Measurements from ENCODE around the gene MED28. TPM values are rescaled to one million over a fixed set of nuclear protein-coding genes. Genes with fewer than 3 reads are reported as not detected.
"Not testable (repeated sequence)": the region's sequence is repeated elsewhere in the genome, so short reads cannot be mapped to it uniquely, and the experiment has no call there.

MED28 gene
- total RNA-seq, 5 donors from 2014 or later (not counting 1 experiment from before 2014, with no cell fraction given): 50.6 to 75.5 (median 66.2) TPM

- CTCF ChIA-PET: no interaction called here
- POLR2A ChIA-PET: no interaction called here
Observed at GRCh38 chr4:17650406-17650805, 36.0 kb downstream of the MED28 start.

DNA sequence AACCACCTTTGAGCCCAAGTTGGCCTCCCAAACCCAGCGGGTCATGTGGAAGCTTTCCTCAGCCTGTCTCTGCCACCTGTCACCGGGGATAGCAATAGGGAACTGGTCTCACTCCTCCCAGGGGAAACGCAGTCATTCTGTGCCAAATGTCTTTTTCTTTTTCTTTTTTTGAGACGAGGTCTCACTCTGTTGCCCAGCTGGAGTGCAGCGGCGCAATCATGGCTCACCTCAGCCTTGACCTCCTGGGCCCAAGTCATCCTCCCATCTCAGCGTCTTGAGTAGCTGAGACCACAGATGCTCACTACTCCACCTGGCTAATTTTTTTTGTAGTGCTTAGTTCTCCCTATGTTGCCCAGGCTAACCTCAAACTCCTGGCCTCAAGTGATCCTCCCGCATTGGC is 40.3 kb downstream of the MED28 start:
- H3K9me3 Mint-ChIP-seq: no peaks in the 10 kb centered on the region
- H3K27ac Mint-ChIP-seq: no peak overlapping the region
- no peaks in the 10 kb centered on the region for H3K36me3 Mint-ChIP-seq
- no peaks in the 10 kb centered on the region for H3K36me3 ChIP-seq (ENCODE audit: control insufficient read depth in 2 of 2, extremely low read depth in 1 of 2, insufficient read depth in 1 of 2, low read length in 1 of 2)
- H3K27me3 Mint-ChIP-seq: peaks cover 2 to 4% of the 10 kb centered on the region in 2 donors
- H3K27ac ChIP-seq (ENCODE audit: low read length): no peak overlapping the region
- peaks cover 8 to 21% of the 10 kb centered on the region in 2 experiments for H3K4me1 ChIP-seq (ENCODE audit: control insufficient read depth in 1 of 2, extremely low read depth in 1 of 2, insufficient read depth in 2 of 2, low read length in 2 of 2)
- H3K27me3 ChIP-seq (replicated peaks in 1 of 2; ENCODE audit: control insufficient read depth in 2 of 2, extremely low read depth in 1 of 2, insufficient read depth in 2 of 2, low read length in 1 of 2): peaks cover 0 to 22% of the 10 kb centered on the region in 2 experiments
- DNase-seq (no peak), ATAC-seq (replicated peaks in 1 of 4) (no peak)
- H3K4me3 ChIP-seq (ENCODE audit: control insufficient read depth in 1 of 2, extremely low read depth in 1 of 2, low read length in 1 of 2): no peak overlapping the region
- H3K4me3 Mint-ChIP-seq: no peak overlapping the region
- 76% methylated on average over 8 of the region's 8 CpGs for WGBS (ENCODE audit: insufficient coverage)
- ChIA-PET CTCF (no interaction called here), POLR2A (no interaction called here)
- no peaks in the 10 kb centered on the region for H3K9me3 ChIP-seq
- peaks cover 14 to 33% (median 15%) of the 10 kb centered on the region in 3 donors for H3K4me1 Mint-ChIP-seq

More at GRCh38 chr4:17650406-17650805, 36.0 kb downstream of the MED28 start:
- whole genome bisulfite sequencing (ENCODE audit: insufficient coverage): no CpG with 5 or more reads among the region's 2 CpGs
- Histone ChIP-seq H3K4me1 (ENCODE audit: control insufficient read depth in 1 of 2, extremely low read depth in 1 of 2, insufficient read depth in 2 of 2, low read length in 2 of 2) (peaks cover 8 to 21% of the 10 kb centered on the region in 2 experiments), H3K36me3 (ENCODE audit: control insufficient read depth in 2 of 2, extremely low read depth in 1 of 2, insufficient read depth in 1 of 2, low read length in 1 of 2) (no peaks in the 10 kb centered on the region), H3K4me3 (ENCODE audit: control insufficient read depth in 1 of 2, extremely low read depth in 1 of 2, low read length in 1 of 2) (no peak overlapping the region), H3K27me3 (replicated peaks in 1 of 2; ENCODE audit: control insufficient read depth in 2 of 2, extremely low read depth in 1 of 2, insufficient read depth in 2 of 2, low read length in 1 of 2) (peaks cover 0 to 24% of the 10 kb centered on the region in 2 experiments), H3K9me3 (no peaks in the 10 kb centered on the region), H3K27ac (ENCODE audit: low read length) (no peak overlapping the region)
- peaks cover 14 to 31% (median 15%) of the 10 kb centered on the region in 3 donors for H3K4me1 Mint-ChIP-seq
- no peaks in the 10 kb centered on the region for H3K9me3 Mint-ChIP-seq
- ATAC-seq (replicated peaks in 1 of 4): no peak
- H3K27ac Mint-ChIP-seq: no peak overlapping the region
- H3K4me3 Mint-ChIP-seq: peak overlapping the region in 1 of 3 donors; percentile 18
- H3K36me3 Mint-ChIP-seq: no peaks in the 10 kb centered on the region
- H3K27me3 Mint-ChIP-seq: no peaks in the 10 kb centered on the region
- DNase-seq: no peak

DNA sequence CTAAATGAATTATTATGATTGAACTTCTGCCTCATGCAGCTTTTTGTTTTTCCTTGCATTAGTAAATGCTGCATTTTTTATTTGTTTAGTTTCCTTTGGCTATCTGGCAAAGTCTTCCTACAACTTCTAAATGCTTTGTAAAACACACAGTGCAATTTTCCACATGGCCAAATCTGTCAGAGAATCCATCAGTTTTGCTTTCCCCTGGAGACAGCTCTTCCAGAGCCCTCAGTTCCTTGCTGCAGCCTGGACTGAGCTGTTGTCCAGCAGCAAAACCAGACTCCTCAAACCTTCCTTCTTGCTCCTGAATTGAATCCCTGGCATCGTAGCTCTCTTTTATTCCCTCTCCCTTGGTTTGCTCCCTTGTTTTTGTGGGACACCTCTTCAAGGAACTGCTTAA is 42.6 kb downstream of the MED28 start:
- Mint-ChIP-seq H3K4me3 (no peak overlapping the region), H3K4me1 (peaks cover 0 to 12% (median 2%) of the 10 kb centered on the region in 3 donors), H3K9me3 (no peaks in the 10 kb centered on the region), H3K36me3 (no peaks in the 10 kb centered on the region), H3K27me3 (peaks cover 4 to 6% of the 10 kb centered on the region in 2 donors), H3K27ac (no peak overlapping the region)
- Histone ChIP-seq H3K4me3 (ENCODE audit: control insufficient read depth in 1 of 2, extremely low read depth in 1 of 2, low read length in 1 of 2) (no peak overlapping the region), H3K27me3 (replicated peaks in 1 of 2; ENCODE audit: control insufficient read depth in 2 of 2, extremely low read depth in 1 of 2, insufficient read depth in 2 of 2, low read length in 1 of 2) (peaks cover 0 to 19% of the 10 kb centered on the region in 2 experiments), H3K4me1 (ENCODE audit: control insufficient read depth in 1 of 2, extremely low read depth in 1 of 2, insufficient read depth in 2 of 2, low read length in 2 of 2) (peaks cover 0 to 5% of the 10 kb centered on the region in 2 experiments), H3K9me3 (no peaks in the 10 kb centered on the region), H3K27ac (ENCODE audit: low read length) (no peak overlapping the region), H3K36me3 (ENCODE audit: control insufficient read depth in 2 of 2, extremely low read depth in 1 of 2, insufficient read depth in 1 of 2, low read length in 1 of 2) (no peaks in the 10 kb centered on the region)
- ChIA-PET CTCF (no interaction called here), POLR2A (interaction anchor here in 1 of 2 donors (0.5 kb wide), 1 partner anchor 47 kb away, joined by 5 read pairs; no protein-coding TSS in a partner anchor)
- no CpG with 5 or more reads among the region's 1 CpG for WGBS (ENCODE audit: insufficient coverage)
- ATAC-seq (replicated peaks in 1 of 4): no peak
- DNase-seq: no peak

GRCh38 chr4:17657849-17658248 is 43.4 kb downstream of the MED28 start:
- no peaks in the 10 kb centered on the region for H3K4me1 ChIP-seq (ENCODE audit: control insufficient read depth in 1 of 2, extremely low read depth in 1 of 2, insufficient read depth in 2 of 2, low read length in 2 of 2)
- Mint-ChIP-seq H3K27me3 (peaks cover 4 to 6% of the 10 kb centered on the region in 2 donors), H3K4me1 (peaks cover 0 to 12% (median 2%) of the 10 kb centered on the region in 3 donors), H3K36me3 (no peaks in the 10 kb centered on the region), H3K4me3 (peak overlapping the region in 1 of 3 donors; percentile 41), H3K9me3 (no peaks in the 10 kb centered on the region), H3K27ac (no peak overlapping the region)
- H3K9me3 ChIP-seq: no peaks in the 10 kb centered on the region
- no peak overlapping the region for H3K4me3 ChIP-seq (ENCODE audit: control insufficient read depth in 1 of 2, extremely low read depth in 1 of 2, low read length in 1 of 2)
- H3K36me3 ChIP-seq (ENCODE audit: control insufficient read depth in 2 of 2, extremely low read depth in 1 of 2, insufficient read depth in 1 of 2, low read length in 1 of 2): no peaks in the 10 kb centered on the region
- no peak overlapping the region for H3K27ac ChIP-seq (ENCODE audit: low read length)
- peaks cover 0 to 16% of the 10 kb centered on the region in 2 experiments for H3K27me3 ChIP-seq (replicated peaks in 1 of 2; ENCODE audit: control insufficient read depth in 2 of 2, extremely low read depth in 1 of 2, insufficient read depth in 2 of 2, low read length in 1 of 2)
- DNase-seq (peak in 1 of 35 experiments; percentile 14), ATAC-seq (replicated peaks in 1 of 4) (peak in 2 of 4 experiments; percentile 38 to 77)
- ChIA-PET CTCF (no interaction called here), POLR2A (interaction anchor here in 1 of 2 donors (0.7 kb wide), 1 partner anchor 125 kb away, joined by 8 read pairs; no protein-coding TSS in a partner anchor)
- WGBS (ENCODE audit: insufficient coverage): 36% methylated on average over 7 of the region's 9 CpGs

DNA sequence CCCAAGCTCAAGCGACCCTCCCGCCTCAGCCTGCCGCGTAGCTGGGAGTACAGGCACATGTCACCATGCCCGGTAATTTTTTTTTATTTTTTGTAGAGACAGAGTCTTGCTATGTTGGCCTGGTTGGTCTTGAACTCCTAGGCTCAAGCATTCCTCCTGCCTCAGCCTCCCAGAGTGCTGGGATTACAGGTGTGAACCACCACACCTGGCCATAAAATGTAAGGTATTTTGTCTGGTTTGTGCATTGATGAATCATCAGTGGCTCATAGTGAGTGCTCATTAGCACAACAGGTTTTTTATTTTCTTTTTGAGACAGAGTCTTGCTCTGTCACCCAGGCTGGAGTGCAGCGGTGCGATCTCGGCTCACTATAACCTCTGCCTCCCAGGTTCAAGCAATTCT is 44.8 kb downstream of the MED28 start:
- H3K4me3 ChIP-seq (ENCODE audit: control insufficient read depth in 1 of 2, extremely low read depth in 1 of 2, low read length in 1 of 2); H3K9me3 Mint-ChIP-seq; H3K27me3 Mint-ChIP-seq; H3K27ac Mint-ChIP-seq; H3K9me3 ChIP-seq; H3K4me1 ChIP-seq (ENCODE audit: control insufficient read depth in 1 of 2, extremely low read depth in 1 of 2, insufficient read depth in 2 of 2, low read length in 2 of 2); H3K36me3 ChIP-seq (ENCODE audit: control insufficient read depth in 2 of 2, extremely low read depth in 1 of 2, insufficient read depth in 1 of 2, low read length in 1 of 2); H3K36me3 Mint-ChIP-seq; H3K4me1 Mint-ChIP-seq; DNase-seq; H3K4me3 Mint-ChIP-seq; ATAC-seq (replicated peaks in 1 of 4); POLR2A ChIA-PET; H3K27ac ChIP-seq (ENCODE audit: low read length): not testable (repeated sequence)
- H3K27me3 ChIP-seq (replicated peaks in 1 of 2; ENCODE audit: control insufficient read depth in 2 of 2, extremely low read depth in 1 of 2, insufficient read depth in 2 of 2, low read length in 1 of 2): peaks cover 0 to 16% of the 10 kb centered on the region in 2 experiments
- CTCF ChIA-PET: interaction anchor here in 1 of 2 donors (0.5 kb wide), 1 partner anchor 10 kb away, joined by 4 read pairs; no protein-coding TSS in a partner anchor
- WGBS (ENCODE audit: insufficient coverage): 92% methylated on average over 2 of the region's 8 CpGs

DNA sequence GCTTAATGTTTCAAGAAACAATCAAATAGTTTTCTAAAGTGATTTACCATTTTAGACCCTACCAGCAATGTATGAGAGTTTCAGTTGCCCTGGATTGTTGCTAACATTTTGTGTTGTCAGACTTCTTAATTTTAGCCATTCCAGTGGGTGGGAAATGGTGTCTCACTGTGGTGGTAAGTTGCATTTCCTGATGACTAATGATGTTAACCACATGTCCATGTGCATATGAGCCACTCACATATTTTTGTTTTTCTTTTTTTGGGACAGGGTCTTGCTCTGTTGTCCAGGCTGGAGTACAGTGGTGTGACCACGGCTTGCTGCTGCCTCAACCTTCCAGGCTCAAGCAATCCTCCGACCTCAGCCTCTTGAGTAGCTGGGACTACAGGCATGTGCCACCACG is 48.3 kb downstream of the MED28 start:
- no peaks in the 10 kb centered on the region for H3K36me3 Mint-ChIP-seq
- ChIA-PET CTCF (no interaction called here), POLR2A (no interaction called here)
- peaks cover 0 to 11% of the 10 kb centered on the region in 2 experiments for H3K27me3 ChIP-seq (replicated peaks in 1 of 2; ENCODE audit: control insufficient read depth in 2 of 2, extremely low read depth in 1 of 2, insufficient read depth in 2 of 2, low read length in 1 of 2)
- H3K9me3 Mint-ChIP-seq: no peaks in the 10 kb centered on the region
- no peak overlapping the region for H3K4me3 Mint-ChIP-seq
- no peak for ATAC-seq (replicated peaks in 1 of 4)
- H3K4me1 Mint-ChIP-seq: peaks cover 0 to 4% (median 0%) of the 10 kb centered on the region in 3 donors
- DNase-seq: no peak
- peaks cover 0 to 10% of the 10 kb centered on the region in 2 donors for H3K27me3 Mint-ChIP-seq
- H3K4me1 ChIP-seq (ENCODE audit: control insufficient read depth in 1 of 2, extremely low read depth in 1 of 2, insufficient read depth in 2 of 2, low read length in 2 of 2): no peaks in the 10 kb centered on the region
- no peak overlapping the region for H3K27ac ChIP-seq (ENCODE audit: low read length)
- H3K4me3 ChIP-seq (ENCODE audit: control insufficient read depth in 1 of 2, extremely low read depth in 1 of 2, low read length in 1 of 2): no peak overlapping the region
- H3K27ac Mint-ChIP-seq: no peak overlapping the region
- H3K9me3 ChIP-seq: no peaks in the 10 kb centered on the region
- H3K36me3 ChIP-seq (ENCODE audit: control insufficient read depth in 2 of 2, extremely low read depth in 1 of 2, insufficient read depth in 1 of 2, low read length in 1 of 2): no peaks in the 10 kb centered on the region
- WGBS (ENCODE audit: insufficient coverage): 83% methylated on average over 2 of the region's 3 CpGs

Measured in T-cell (primary cell).